Measurements from ENCODE around the gene KRTAP1-3.

DNA sequence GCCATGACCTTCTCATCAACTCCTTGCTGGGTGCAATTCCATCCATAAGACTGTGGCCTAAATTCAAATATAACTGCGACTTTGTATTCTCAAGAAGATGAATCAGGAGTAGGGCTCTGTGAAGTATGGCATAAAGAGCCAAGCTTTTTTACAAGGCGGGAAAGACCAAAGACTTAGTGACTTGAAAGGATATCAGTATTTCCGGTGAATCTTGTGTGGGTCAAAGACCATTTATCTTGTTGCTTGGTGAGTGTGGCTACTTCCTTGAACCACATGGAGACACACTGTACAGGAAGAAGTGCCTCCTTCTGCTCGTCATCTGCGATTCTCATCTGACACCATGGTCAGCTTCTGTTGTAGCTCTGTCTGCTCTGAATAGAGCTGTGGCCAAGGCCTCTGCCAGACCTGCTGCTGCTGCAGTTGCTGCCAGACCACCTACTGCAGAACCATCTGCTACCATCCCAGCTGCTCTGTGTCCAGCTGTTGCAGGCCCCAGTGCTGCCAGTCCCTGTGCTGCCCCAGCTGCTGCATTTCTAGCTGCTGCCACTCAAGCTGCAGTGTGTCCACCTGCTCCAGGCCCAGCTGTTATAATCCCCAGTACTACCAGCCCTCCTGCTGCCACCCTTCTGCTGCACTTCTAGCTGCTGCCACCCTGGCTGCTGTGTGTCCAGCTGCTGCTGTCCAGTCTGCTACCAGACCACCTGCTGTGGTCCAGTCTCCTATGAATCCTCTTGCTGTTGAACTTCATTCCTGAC, 37.1 kb upstream of the KRTAP1-3 start:
- TF ChIP-seq, protein P1, sequence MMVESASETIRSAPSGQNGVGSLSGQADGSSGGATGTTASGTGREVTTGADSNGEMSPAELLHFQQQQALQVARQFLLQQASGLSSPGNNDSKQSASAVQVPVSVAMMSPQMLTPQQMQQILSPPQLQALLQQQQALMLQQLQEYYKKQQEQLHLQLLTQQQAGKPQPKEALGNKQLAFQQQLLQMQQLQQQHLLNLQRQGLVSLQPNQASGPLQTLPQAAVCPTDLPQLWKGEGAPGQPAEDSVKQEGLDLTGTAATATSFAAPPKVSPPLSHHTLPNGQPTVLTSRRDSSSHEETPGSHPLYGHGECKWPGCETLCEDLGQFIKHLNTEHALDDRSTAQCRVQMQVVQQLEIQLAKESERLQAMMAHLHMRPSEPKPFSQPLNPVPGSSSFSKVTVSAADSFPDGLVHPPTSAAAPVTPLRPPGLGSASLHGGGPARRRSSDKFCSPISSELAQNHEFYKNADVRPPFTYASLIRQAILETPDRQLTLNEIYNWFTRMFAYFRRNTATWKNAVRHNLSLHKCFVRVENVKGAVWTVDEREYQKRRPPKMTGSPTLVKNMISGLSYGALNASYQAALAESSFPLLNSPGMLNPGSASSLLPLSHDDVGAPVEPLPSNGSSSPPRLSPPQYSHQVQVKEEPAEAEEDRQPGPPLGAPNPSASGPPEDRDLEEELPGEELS (CRISPR knock-in tag; IDR thresholded peaks at IDR 0.05): no peak
- TF ChIP-seq, protein P2, sequence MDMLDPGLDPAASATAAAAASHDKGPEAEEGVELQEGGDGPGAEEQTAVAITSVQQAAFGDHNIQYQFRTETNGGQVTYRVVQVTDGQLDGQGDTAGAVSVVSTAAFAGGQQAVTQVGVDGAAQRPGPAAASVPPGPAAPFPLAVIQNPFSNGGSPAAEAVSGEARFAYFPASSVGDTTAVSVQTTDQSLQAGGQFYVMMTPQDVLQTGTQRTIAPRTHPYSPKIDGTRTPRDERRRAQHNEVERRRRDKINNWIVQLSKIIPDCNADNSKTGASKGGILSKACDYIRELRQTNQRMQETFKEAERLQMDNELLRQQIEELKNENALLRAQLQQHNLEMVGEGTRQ (CRISPR knock-in tag; IDR thresholded peaks at IDR 0.05): no peak
- TF ChIP-seq, protein P3, sequence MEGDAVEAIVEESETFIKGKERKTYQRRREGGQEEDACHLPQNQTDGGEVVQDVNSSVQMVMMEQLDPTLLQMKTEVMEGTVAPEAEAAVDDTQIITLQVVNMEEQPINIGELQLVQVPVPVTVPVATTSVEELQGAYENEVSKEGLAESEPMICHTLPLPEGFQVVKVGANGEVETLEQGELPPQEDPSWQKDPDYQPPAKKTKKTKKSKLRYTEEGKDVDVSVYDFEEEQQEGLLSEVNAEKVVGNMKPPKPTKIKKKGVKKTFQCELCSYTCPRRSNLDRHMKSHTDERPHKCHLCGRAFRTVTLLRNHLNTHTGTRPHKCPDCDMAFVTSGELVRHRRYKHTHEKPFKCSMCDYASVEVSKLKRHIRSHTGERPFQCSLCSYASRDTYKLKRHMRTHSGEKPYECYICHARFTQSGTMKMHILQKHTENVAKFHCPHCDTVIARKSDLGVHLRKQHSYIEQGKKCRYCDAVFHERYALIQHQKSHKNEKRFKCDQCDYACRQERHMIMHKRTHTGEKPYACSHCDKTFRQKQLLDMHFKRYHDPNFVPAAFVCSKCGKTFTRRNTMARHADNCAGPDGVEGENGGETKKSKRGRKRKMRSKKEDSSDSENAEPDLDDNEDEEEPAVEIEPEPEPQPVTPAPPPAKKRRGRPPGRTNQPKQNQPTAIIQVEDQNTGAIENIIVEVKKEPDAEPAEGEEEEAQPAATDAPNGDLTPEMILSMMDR (IDR thresholded peaks at IDR 0.05): no peak
- TF ChIP-seq, protein P4, sequence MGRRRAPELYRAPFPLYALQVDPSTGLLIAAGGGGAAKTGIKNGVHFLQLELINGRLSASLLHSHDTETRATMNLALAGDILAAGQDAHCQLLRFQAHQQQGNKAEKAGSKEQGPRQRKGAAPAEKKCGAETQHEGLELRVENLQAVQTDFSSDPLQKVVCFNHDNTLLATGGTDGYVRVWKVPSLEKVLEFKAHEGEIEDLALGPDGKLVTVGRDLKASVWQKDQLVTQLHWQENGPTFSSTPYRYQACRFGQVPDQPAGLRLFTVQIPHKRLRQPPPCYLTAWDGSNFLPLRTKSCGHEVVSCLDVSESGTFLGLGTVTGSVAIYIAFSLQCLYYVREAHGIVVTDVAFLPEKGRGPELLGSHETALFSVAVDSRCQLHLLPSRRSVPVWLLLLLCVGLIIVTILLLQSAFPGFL (CRISPR knock-in tag; IDR thresholded peaks at IDR 0.05; ENCODE audit: borderline replicate concordance): no peak
- TF ChIP-seq SMAD3 (CRISPR knock-in tag; IDR thresholded peaks at IDR 0.05; ENCODE audit: borderline replicate concordance): no peak
- TF ChIP-seq, protein P5, sequence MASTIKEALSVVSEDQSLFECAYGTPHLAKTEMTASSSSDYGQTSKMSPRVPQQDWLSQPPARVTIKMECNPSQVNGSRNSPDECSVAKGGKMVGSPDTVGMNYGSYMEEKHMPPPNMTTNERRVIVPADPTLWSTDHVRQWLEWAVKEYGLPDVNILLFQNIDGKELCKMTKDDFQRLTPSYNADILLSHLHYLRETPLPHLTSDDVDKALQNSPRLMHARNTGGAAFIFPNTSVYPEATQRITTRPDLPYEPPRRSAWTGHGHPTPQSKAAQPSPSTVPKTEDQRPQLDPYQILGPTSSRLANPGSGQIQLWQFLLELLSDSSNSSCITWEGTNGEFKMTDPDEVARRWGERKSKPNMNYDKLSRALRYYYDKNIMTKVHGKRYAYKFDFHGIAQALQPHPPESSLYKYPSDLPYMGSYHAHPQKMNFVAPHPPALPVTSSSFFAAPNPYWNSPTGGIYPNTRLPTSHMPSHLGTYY (CRISPR knock-in tag; IDR thresholded peaks at IDR 0.05): no peak
- no peak for TF ChIP-seq GRHL2 (CRISPR knock-in tag; IDR thresholded peaks at IDR 0.05; ENCODE audit: insufficient replicate concordance, severe bottlenecking)
- TF ChIP-seq GABPB1 (CRISPR knock-in tag; IDR thresholded peaks at IDR 0.05): no peak
- no peak for TF ChIP-seq TCF7 (CRISPR knock-in tag; IDR thresholded peaks at IDR 0.05; ENCODE audit: low read depth)
- no peak for TF ChIP-seq ELF4 (CRISPR knock-in tag; IDR thresholded peaks at IDR 0.05; ENCODE audit: low read depth)
- no peak for TF ChIP-seq NR1H2 (CRISPR knock-in tag; IDR thresholded peaks at IDR 0.05)
- TF ChIP-seq FOXK1 (CRISPR knock-in tag; IDR thresholded peaks at IDR 0.05): no peak
- TF ChIP-seq, protein P6, sequence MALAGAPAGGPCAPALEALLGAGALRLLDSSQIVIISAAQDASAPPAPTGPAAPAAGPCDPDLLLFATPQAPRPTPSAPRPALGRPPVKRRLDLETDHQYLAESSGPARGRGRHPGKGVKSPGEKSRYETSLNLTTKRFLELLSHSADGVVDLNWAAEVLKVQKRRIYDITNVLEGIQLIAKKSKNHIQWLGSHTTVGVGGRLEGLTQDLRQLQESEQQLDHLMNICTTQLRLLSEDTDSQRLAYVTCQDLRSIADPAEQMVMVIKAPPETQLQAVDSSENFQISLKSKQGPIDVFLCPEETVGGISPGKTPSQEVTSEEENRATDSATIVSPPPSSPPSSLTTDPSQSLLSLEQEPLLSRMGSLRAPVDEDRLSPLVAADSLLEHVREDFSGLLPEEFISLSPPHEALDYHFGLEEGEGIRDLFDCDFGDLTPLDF (CRISPR knock-in tag; IDR thresholded peaks at IDR 0.05): no peak
- TF ChIP-seq IRF2 (CRISPR knock-in tag; IDR thresholded peaks at IDR 0.05; ENCODE audit: borderline replicate concordance, low read depth): no peak
